HepG2 (cell line): ENCODE results near the gene CASKIN1. TPM values are rescaled to one million over a fixed set of nuclear protein-coding genes. Genes with fewer than 3 reads are reported as not detected.

Experiments
- CBX2 ChIP-seq, 2 experiments: fragments of 200-600 bp in 1 of 2; sonication (generic); formaldehyde crosslinking in 1 of 2; IDR thresholded peaks; 2 replicates each; pipeline versions ENCODE4 v1.7.0 to v1.8.1; 2018 to 2022; ENCODE audit warnings: low read depth in 2 of 2, low read length in 1 of 2, mild to moderate bottlenecking in 1 of 2, missing genetic modification reagents in 1 of 2
- HNRNPUL1 ChIP-seq: fragments of 200-400 bp; formaldehyde crosslinking; IDR thresholded peaks from 2 replicates; pipeline ENCODE4 v1.6.1; 2017; ENCODE audit warnings: low read depth, mild to moderate bottlenecking, low read length, moderate library complexity
- KDM5A ChIP-seq: fragments of 200-600 bp; sonication (generic); IDR thresholded peaks from 2 replicates; pipeline ENCODE4 v1.7.0; 2018; ENCODE audit warnings: antibody characterized with exemption, mild to moderate bottlenecking, low read length, borderline replicate concordance
- MTA1 ChIP-seq: sonication (generic); formaldehyde crosslinking; IDR thresholded peaks from 2 replicates; pipeline ENCODE4 v1.4.0; 2020; ENCODE audit warnings: missing genetic modification reagents, mild to moderate bottlenecking, borderline replicate concordance
- NR2C2 ChIP-seq: sonication (generic); formaldehyde crosslinking; IDR thresholded peaks from 2 replicates; pipeline ENCODE4 v1.4.0; 2020; ENCODE audit warnings: missing genetic modification reagents, mild to moderate bottlenecking, moderate library complexity, borderline replicate concordance
- WIZ ChIP-seq: sonication (generic); formaldehyde crosslinking; IDR thresholded peaks from 2 replicates; pipeline ENCODE4 v1.5.1; 2020; ENCODE audit warnings: mild to moderate bottlenecking, missing genetic modification reagents
- ZBED4 ChIP-seq: sonication (generic); formaldehyde crosslinking; IDR thresholded peaks from 2 replicates; pipeline ENCODE4 v1.4.0; 2020; ENCODE audit warnings: missing genetic modification reagents, borderline replicate concordance
- ZFP36L2 ChIP-seq: sonication (generic); formaldehyde crosslinking; IDR thresholded peaks from 2 replicates; pipeline ENCODE4 v1.4.0; 2020; ENCODE audit warnings: missing genetic modification reagents
- ZNF569 ChIP-seq: sonication (generic); formaldehyde crosslinking; IDR thresholded peaks from 2 replicates; pipeline ENCODE4 v1.5.0; 2020; ENCODE audit warnings: mild to moderate bottlenecking, missing genetic modification reagents, moderate library complexity, borderline replicate concordance
- ZNF572 ChIP-seq: sonication (generic); formaldehyde crosslinking; IDR thresholded peaks from 2 replicates; pipeline ENCODE4 v1.5.1; 2020; ENCODE audit warnings: mild to moderate bottlenecking, missing genetic modification reagents
- ZSCAN22 ChIP-seq: sonication (generic); formaldehyde crosslinking; IDR thresholded peaks from 2 replicates; pipeline ENCODE4 v1.4.0; 2020; ENCODE audit warnings: mild to moderate bottlenecking, missing genetic modification reagents
- polyA plus RNA-seq, 8 experiments: library from polyadenylated mRNA; depleted of rRNA in 3 of 8; stranded (reverse) in 7 of 8; unstranded in 1 of 8; fragments of >200 nt; fragmentation: Illumina TruSeq in 4 of 8; extraction: Trizol in 4 of 8; gene quantifications; 2 replicates each; pipeline versions ENCODE4 v1.2.1 to v1.2.3, GENCODE V29; 2011 to 2016; ENCODE audit warnings: low read depth in 4 of 8, missing spikeins in 1 of 8, mixed read lengths in 1 of 8; ENCODE audit not compliant: insufficient read depth in 1 of 8
- total RNA-seq, 5 experiments: library from RNA; depleted of rRNA; stranded (reverse); fragments of >200 nt; fragmentation: Illumina TruSeq; extraction: Trizol; gene quantifications; 2 replicates each; pipeline ENCODE4 v1.2.3, GENCODE V29; 2016; ENCODE audit warnings: low read depth in 1 of 5
- TF ChIP-seq, protein P1 (sequence below): sonication (generic); formaldehyde crosslinking; IDR thresholded peaks from 2 replicates; pipeline ENCODE4 v1.5.0; 2020; ENCODE audit warnings: missing genetic modification reagents
- TF ChIP-seq, protein P2 (sequence below): sonication (generic); formaldehyde crosslinking; IDR thresholded peaks from 2 replicates; pipeline ENCODE4 v1.4.0; 2020; ENCODE audit warnings: missing genetic modification reagents, borderline replicate concordance

Gene CASKIN1
- total and polyA plus RNA-seq, 2 of the 13 experiments (the other 11 are each of a cell fraction or from before 2014, with no cell fraction given) = 1.2 to 2.2 TPM

DNA sequence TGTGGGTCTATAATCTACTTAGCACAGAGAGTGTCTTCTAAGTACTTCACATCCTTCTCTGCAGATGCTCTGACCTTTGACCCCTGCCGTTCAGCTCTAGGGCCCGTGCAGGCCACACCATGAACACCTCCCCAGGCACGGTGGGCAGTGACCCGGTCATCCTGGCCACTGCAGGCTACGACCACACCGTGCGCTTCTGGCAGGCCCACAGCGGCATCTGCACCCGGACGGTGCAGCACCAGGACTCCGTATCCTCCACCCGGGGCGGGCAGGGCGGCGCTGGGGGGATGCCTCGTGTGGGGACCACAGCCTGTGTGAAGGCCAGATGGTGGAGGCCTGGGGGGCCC is 9.5 kb upstream of the CASKIN1 start (continued):
- no peak for TF ChIP-seq CBX2 (IDR thresholded peaks at IDR 0.05; ENCODE audit: low read depth, low read length)
- TF ChIP-seq CBX2 (CRISPR knock-in tag; IDR thresholded peaks at IDR 0.05; ENCODE audit: low read depth) = no peak
- TF ChIP-seq, protein P1, sequence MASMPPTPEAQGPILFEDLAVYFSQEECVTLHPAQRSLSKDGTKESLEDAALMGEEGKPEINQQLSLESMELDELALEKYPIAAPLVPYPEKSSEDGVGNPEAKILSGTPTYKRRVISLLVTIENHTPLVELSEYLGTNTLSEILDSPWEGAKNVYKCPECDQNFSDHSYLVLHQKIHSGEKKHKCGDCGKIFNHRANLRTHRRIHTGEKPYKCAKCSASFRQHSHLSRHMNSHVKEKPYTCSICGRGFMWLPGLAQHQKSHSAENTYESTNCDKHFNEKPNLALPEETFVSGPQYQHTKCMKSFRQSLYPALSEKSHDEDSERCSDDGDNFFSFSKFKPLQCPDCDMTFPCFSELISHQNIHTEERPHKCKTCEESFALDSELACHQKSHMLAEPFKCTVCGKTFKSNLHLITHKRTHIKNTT (CRISPR knock-in tag) = no peak
- TF ChIP-seq MTA1 (CRISPR knock-in tag) = peak; percentile 30; the same call in 1 of the 2 replicates
- TF ChIP-seq ZFP36L2 = no peak
- TF ChIP-seq HNRNPUL1 = no peak
- TF ChIP-seq, protein P2, sequence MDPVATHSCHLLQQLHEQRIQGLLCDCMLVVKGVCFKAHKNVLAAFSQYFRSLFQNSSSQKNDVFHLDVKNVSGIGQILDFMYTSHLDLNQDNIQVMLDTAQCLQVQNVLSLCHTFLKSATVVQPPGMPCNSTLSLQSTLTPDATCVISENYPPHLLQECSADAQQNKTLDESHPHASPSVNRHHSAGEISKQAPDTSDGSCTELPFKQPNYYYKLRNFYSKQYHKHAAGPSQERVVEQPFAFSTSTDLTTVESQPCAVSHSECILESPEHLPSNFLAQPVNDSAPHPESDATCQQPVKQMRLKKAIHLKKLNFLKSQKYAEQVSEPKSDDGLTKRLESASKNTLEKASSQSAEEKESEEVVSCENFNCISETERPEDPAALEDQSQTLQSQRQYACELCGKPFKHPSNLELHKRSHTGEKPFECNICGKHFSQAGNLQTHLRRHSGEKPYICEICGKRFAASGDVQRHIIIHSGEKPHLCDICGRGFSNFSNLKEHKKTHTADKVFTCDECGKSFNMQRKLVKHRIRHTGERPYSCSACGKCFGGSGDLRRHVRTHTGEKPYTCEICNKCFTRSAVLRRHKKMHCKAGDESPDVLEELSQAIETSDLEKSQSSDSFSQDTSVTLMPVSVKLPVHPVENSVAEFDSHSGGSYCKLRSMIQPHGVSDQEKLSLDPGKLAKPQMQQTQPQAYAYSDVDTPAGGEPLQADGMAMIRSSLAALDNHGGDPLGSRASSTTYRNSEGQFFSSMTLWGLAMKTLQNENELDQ (CRISPR knock-in tag) = peak; percentile 36; the same call in 1 of the 2 replicates
- TF ChIP-seq ZNF572 (CRISPR knock-in tag) = 0 out of 2 replicates have a peak, but pooled peaks have one; percentile 61
- TF ChIP-seq ZNF569 = no peak
- no peak for TF ChIP-seq ZBED4 (CRISPR knock-in tag)
- no peak for TF ChIP-seq KDM5A
- peak; percentile 79; the same call in 1 of the 2 replicates for TF ChIP-seq NR2C2 (CRISPR knock-in tag)
- no peak for TF ChIP-seq WIZ (CRISPR knock-in tag)
- peak; percentile 74; the same call in 1 of the 2 replicates for TF ChIP-seq ZSCAN22 (CRISPR knock-in tag)
